Colonic mucosa (tissue), 4 donors: ENCODE data around the gene ASH1L. TPM values are rescaled to one million over a fixed set of nuclear protein-coding genes. Genes with fewer than 3 reads are reported as not detected.
"Not testable (repeated sequence)": the region's sequence is repeated elsewhere in the genome, so short reads cannot be mapped to it uniquely, and the experiment has no call there.

Experiments
- DNase-seq: peaks from one replicate; pipeline ENCODE4 v3.0.0-alpha.2; 2020
- H3K27ac ChIP-seq: fragments of 200-600 bp; one replicate; pipeline ENCODE4 v1.8.0; 2021
- H3K27me3 ChIP-seq: fragments of 200-600 bp; one replicate; pipeline ENCODE4 v1.8.0; 2021
- H3K36me3 ChIP-seq: fragments of 200-600 bp; one replicate; pipeline ENCODE4 v1.8.0; 2021
- H3K4me1 ChIP-seq: fragments of 200-600 bp; one replicate; pipeline ENCODE4 v1.8.0; 2021; ENCODE audit warnings: mild to moderate bottlenecking
- H3K4me3 ChIP-seq: fragments of 200-600 bp; one replicate; pipeline ENCODE4 v1.8.0; 2021
- H3K9ac ChIP-seq, 2 donors: one replicate each; pipeline ENCODE4 v1.7.0; 2013; ENCODE audit warnings: control low read depth in 2 of 2, low read depth in 2 of 2, low read length in 2 of 2
- H3K9me3 ChIP-seq: fragments of 200-600 bp; one replicate; pipeline ENCODE4 v1.8.0; 2021
- CTCF ChIP-seq: fragments of 200-600 bp; IDR thresholded peaks from one replicate; pipeline ENCODE4 v1.8.0; 2022; ENCODE audit warnings: antibody characterized with exemption, mild to moderate bottlenecking
- intact Hi-C: fragments of 100-400 bp; cut with DNase I; formaldehyde crosslinking; loops from one replicate; pipeline ENCODE4 v1.14.1; 2022
- total RNA-seq, 2 donors: library from RNA; stranded (reverse); fragmentation: NEBNext Ultra II Directional in 1 of 2; extraction: Animal tissue kit (Norgen Biotek cat#: 25700) in 1 of 2; gene quantifications; one replicate each; pipeline ENCODE4 v1.2.1, GENCODE V29; 2021
- donor health status: healthy.
- donor health status: DM: no; HTN: no; CAD: no.
- donor health status: DM: no; HTN: no; CAD: no.

Gene ASH1L
- total RNA-seq, 2 donors from 2014 or later: 37.7 to 47.2 TPM

- no peak for DNase-seq
- intact Hi-C loops: no loop called here
- Histone ChIP-seq H3K4me3 (no peak overlapping the region), H3K36me3 (no peaks in the 10 kb centered on the region), H3K4me1 (no peaks in the 10 kb centered on the region), H3K9ac (no peak overlapping the region), H3K9me3 (no peaks in the 10 kb centered on the region), H3K27me3 (no peaks in the 10 kb centered on the region), H3K27ac (no peak overlapping the region)
- no peak for TF ChIP-seq CTCF
Measured at GRCh38 chr1:155574077-155574476, 11.5 kb upstream of the ASH1L start.

- Histone ChIP-seq H3K36me3 (no peaks in the 10 kb centered on the region), H3K4me3 (no peak overlapping the region), H3K9me3 (no peaks in the 10 kb centered on the region), H3K27ac (no peak overlapping the region), H3K4me1 (no peaks in the 10 kb centered on the region), H3K27me3 (no peaks in the 10 kb centered on the region), H3K9ac (no peak overlapping the region)
- intact Hi-C loops: no loop called here
- no peak for DNase-seq
- no peak for TF ChIP-seq CTCF
Measured at GRCh38 chr1:155570593-155570990, 8.0 kb upstream of the ASH1L start.

GRCh38 chr1:155569988-155570592 lies 7.5 kb upstream of the ASH1L start:
- Histone ChIP-seq H3K9ac (no peak overlapping the region), H3K27me3 (no peaks in the 10 kb centered on the region), H3K4me1 (no peaks in the 10 kb centered on the region), H3K36me3 (no peaks in the 10 kb centered on the region), H3K9me3 (no peaks in the 10 kb centered on the region), H3K27ac (no peak overlapping the region), H3K4me3 (no peak overlapping the region)
- no peak for DNase-seq
- TF ChIP-seq CTCF: no peak
- intact Hi-C loops: no loop called here

GRCh38 chr1:155563377-155564022 lies 897 bp upstream of the ASH1L start:
- intact Hi-C loops, H3K36me3 ChIP-seq, H3K4me1 ChIP-seq, H3K9me3 ChIP-seq, DNase-seq, H3K27me3 ChIP-seq: not testable (repeated sequence)
- Histone ChIP-seq H3K4me3 (peak overlapping the region; percentile 89), H3K27ac (peak overlapping the region; percentile 96), H3K9ac (peak overlapping the region; percentile 84 to 85)

GRCh38 chr1:155561779-155562580 lies 623 bp downstream of the ASH1L start:
- H3K4me3 ChIP-seq: peak overlapping the region; percentile 89
- peak overlapping the region; percentile 76 to 95 for H3K9ac ChIP-seq
- peak overlapping the region; percentile 96 for H3K27ac ChIP-seq
- H3K4me1 ChIP-seq, H3K27me3 ChIP-seq, H3K9me3 ChIP-seq, H3K36me3 ChIP-seq, intact Hi-C loops: not testable (repeated sequence)
- peak; percentile 52 for DNase-seq

GRCh38 chr1:155555915-155556314 lies 6.7 kb downstream of the ASH1L start:
- no peak for TF ChIP-seq CTCF
- intact Hi-C loops: no loop called here
- no peak overlapping the region for H3K27ac ChIP-seq
- H3K9ac ChIP-seq: no peak overlapping the region
- H3K36me3 ChIP-seq: no peaks in the 10 kb centered on the region
- no peak for DNase-seq
- no peaks in the 10 kb centered on the region for H3K27me3 ChIP-seq
- no peak overlapping the region for H3K4me3 ChIP-seq
- no peaks in the 10 kb centered on the region for H3K4me1 ChIP-seq
- no peaks in the 10 kb centered on the region for H3K9me3 ChIP-seq
